H1 (cell line): Measurements from ENCODE around the gene PAX5. TPM values are rescaled to one million over a fixed set of nuclear protein-coding genes. Genes with fewer than 3 reads are reported as not detected.

Experiments
- CTCF ChIA-PET: fragments of 300-600 bp; sonication (Branson Sonifier 250); formaldehyde crosslinking; loops from one replicate; lab custom pipeline; 2021; ENCODE audit not compliant: partially characterized antibody; lab: Charles Lee
- POLR2A ChIA-PET: fragments of 300-600 bp; sonication (Branson Sonifier 250); formaldehyde crosslinking; loops from one replicate; lab custom pipeline; 2021; ENCODE audit warnings: inconsistent platforms; ENCODE audit not compliant: partially characterized antibody; lab: Charles Lee
- DNase-seq, 2 experiments: peaks; one replicate each; pipeline versions ENCODE4 v3.0.0 to v3.0.0-alpha.2; 2010 to 2022; ENCODE audit warnings: low spot score in 2 of 2, low read depth in 1 of 2, mixed read lengths in 1 of 2
- FAIRE-seq: peaks from 2 replicates; lab custom pipeline; 2011; peaks lifted over from hg19 to GRCh38; lab: Jason Lieb, UNC
- H2AFZ ChIP-seq: 2 replicates; pipeline ENCODE4 v1.8.1; 2012; ENCODE audit warnings: low read length, inconsistent platforms
- H2AK5ac ChIP-seq: 2 replicates; pipeline ENCODE4 v1.6.1; 2013; ENCODE audit warnings: low read depth, low read length
- H2BK120ac ChIP-seq: replicated peaks from 2 replicates; pipeline ENCODE3; 2013; ENCODE audit warnings: low read depth, low read length, inconsistent platforms
- H2BK12ac ChIP-seq: 2 replicates; pipeline ENCODE4 v1.6.1; 2013; ENCODE audit warnings: low read depth, low read length
- H2BK15ac ChIP-seq: 2 replicates; pipeline ENCODE4 v1.6.1; 2013; ENCODE audit warnings: low read length
- H2BK20ac ChIP-seq: 2 replicates; pipeline ENCODE4 v1.6.1; 2013; ENCODE audit warnings: low read length
- H2BK5ac ChIP-seq: 2 replicates; pipeline ENCODE4 v1.6.1; 2013; ENCODE audit warnings: low read depth, low read length
- H3K14ac ChIP-seq: 2 replicates; pipeline ENCODE4 v1.6.1; 2013; ENCODE audit warnings: inconsistent platforms; ENCODE audit not compliant: insufficient read length
- H3K18ac ChIP-seq: 2 replicates; pipeline ENCODE4 v1.6.1; 2013; ENCODE audit warnings: low read length; ENCODE audit errors: extremely low read depth
- H3K23ac ChIP-seq: 2 replicates; pipeline ENCODE4 v1.6.1; 2013; ENCODE audit warnings: inconsistent platforms; ENCODE audit not compliant: insufficient read length
- H3K23me2 ChIP-seq: 2 replicates; pipeline ENCODE4 v1.6.1; 2013; ENCODE audit warnings: low read depth, low read length
- H3K27ac ChIP-seq: 2 replicates; pipeline ENCODE4 v1.6.1; 2011; ENCODE audit warnings: low read depth, low read length, inconsistent platforms
- H3K27me3 ChIP-seq, 4 experiments: replicated peaks in 1 of 4; 1 replicate in 1 of 4; 2 replicates in 3 of 4; pipeline versions ENCODE4 v1.6.1 to v1.8.1; 2011 to 2013; ENCODE audit warnings: low read length in 3 of 4, mild to moderate bottlenecking in 3 of 4, inconsistent platforms in 2 of 4, mixed read lengths in 2 of 4, moderate library complexity in 1 of 4; ENCODE audit not compliant: control insufficient read depth in 3 of 4, insufficient read depth in 3 of 4; ENCODE audit errors: extremely low read depth in 1 of 4
- H3K36me3 ChIP-seq, 4 experiments: 2 replicates each; pipeline versions ENCODE4 v1.6.1 to v1.8.1; 2011 to 2013; ENCODE audit warnings: mild to moderate bottlenecking in 4 of 4, low read length in 3 of 4, moderate library complexity in 2 of 4, control low read depth in 1 of 4, inconsistent platforms in 1 of 4; ENCODE audit not compliant: insufficient read depth in 4 of 4, control insufficient read depth in 2 of 4
- H3K4ac ChIP-seq: replicated peaks from 2 replicates; pipeline ENCODE3; 2013; ENCODE audit warnings: low read length, low read depth, mixed read lengths, inconsistent platforms; ENCODE audit not compliant: insufficient read length
- H3K4me1 ChIP-seq, 4 experiments: replicated peaks in 1 of 4; 1 replicate in 1 of 4; 2 replicates in 3 of 4; pipeline versions ENCODE4 v1.6.1 to v1.8.1; 2011 to 2013; ENCODE audit warnings: low read length in 3 of 4, inconsistent platforms in 2 of 4, mixed read lengths in 1 of 4; ENCODE audit not compliant: insufficient read depth in 4 of 4, control insufficient read depth in 3 of 4
- H3K4me2 ChIP-seq, 2 experiments: 2 replicates each; pipeline versions ENCODE4 v1.6.1 to v1.8.1; 2011 to 2013; ENCODE audit warnings: low read depth in 2 of 2, low read length in 2 of 2, control low read depth in 1 of 2, inconsistent platforms in 1 of 2, mild to moderate bottlenecking in 1 of 2; ENCODE audit not compliant: insufficient read depth in 1 of 2
- H3K4me3 ChIP-seq, 4 experiments: fragments of 200-600, 300-600 bp in 1 of 4; sonication (generic), shearing (Covaris generic), sonication (Bioruptor Twin) in 1 of 4; 2 replicates each; pipeline versions ENCODE4 v1.5.1 to v1.8.1; 2011 to 2016; ENCODE audit warnings: low read length in 4 of 4, low read depth in 3 of 4, control low read depth in 2 of 4, inconsistent platforms in 2 of 4, mild to moderate bottlenecking in 2 of 4, mixed read lengths in 1 of 4, moderate library complexity in 1 of 4; ENCODE audit not compliant: insufficient read depth in 2 of 4; ENCODE audit errors: extremely low read depth in 1 of 4
- H3K56ac ChIP-seq: replicated peaks from 2 replicates; pipeline ENCODE3; 2013; ENCODE audit warnings: low read depth, mild to moderate bottlenecking, mixed read lengths, low read length, inconsistent platforms; ENCODE audit not compliant: insufficient read length
- H3K79me1 ChIP-seq: 2 replicates; pipeline ENCODE4 v1.6.1; 2013; ENCODE audit warnings: low read depth, low read length, control low read depth
- H3K79me2 ChIP-seq, 2 experiments: 2 replicates each; pipeline versions ENCODE4 v1.6.1 to v1.8.1; 2012 to 2013; ENCODE audit warnings: low read length in 2 of 2, mild to moderate bottlenecking in 2 of 2, inconsistent platforms in 1 of 2; ENCODE audit not compliant: insufficient read depth in 2 of 2, control insufficient read depth in 1 of 2
- H3K9ac ChIP-seq, 4 experiments: replicated peaks in 1 of 4; 1 replicate in 1 of 4; 2 replicates in 3 of 4; pipeline versions ENCODE4 v1.6.1 to v1.8.1; 2011 to 2013; ENCODE audit warnings: low read depth in 3 of 4, low read length in 3 of 4, control low read depth in 2 of 4, mild to moderate bottlenecking in 2 of 4, moderate library complexity in 2 of 4, inconsistent platforms in 1 of 4; ENCODE audit errors: extremely low read depth in 1 of 4
- H3K9me3 ChIP-seq, 2 experiments: 2 replicates each; pipeline versions ENCODE4 v1.6.1 to v1.8.1; 2012 to 2013; ENCODE audit warnings: mild to moderate bottlenecking in 2 of 2, moderate library complexity in 2 of 2, control low read depth in 1 of 2, inconsistent platforms in 1 of 2, low read depth in 1 of 2, low read length in 1 of 2, mixed read lengths in 1 of 2; ENCODE audit not compliant: insufficient read depth in 2 of 2
- H4K20me1 ChIP-seq, 2 experiments: replicated peaks in 1 of 2; 2 replicates each; pipeline versions ENCODE3 to v1.8.1; 2011 to 2013; ENCODE audit warnings: inconsistent platforms in 2 of 2, low read length in 2 of 2, mild to moderate bottlenecking in 1 of 2; ENCODE audit not compliant: insufficient read depth in 2 of 2, control insufficient read depth in 1 of 2
- H4K5ac ChIP-seq: 2 replicates; pipeline ENCODE4 v1.6.1; 2013; ENCODE audit warnings: low read length, low read depth, mixed read lengths, inconsistent platforms; ENCODE audit not compliant: insufficient read length
- H4K8ac ChIP-seq: 2 replicates; pipeline ENCODE4 v1.8.0; 2013; ENCODE audit warnings: mild to moderate bottlenecking, moderate library complexity, low read length, inconsistent platforms; ENCODE audit not compliant: insufficient read depth; ENCODE audit errors: extremely low read depth
- H4K91ac ChIP-seq: replicated peaks from 2 replicates; pipeline ENCODE3; 2013; ENCODE audit warnings: low read length, mixed read lengths, inconsistent platforms; ENCODE audit not compliant: insufficient read length
- BRCA1 ChIP-seq: IDR thresholded peaks from 2 replicates; pipeline ENCODE4 v1.6.1; 2012; ENCODE audit warnings: low read depth, low read length, improper control_type of control experiment
- CEBPB ChIP-seq: IDR thresholded peaks from 2 replicates; pipeline ENCODE4 v1.6.1; 2012; ENCODE audit warnings: low read depth, low read length
- CHD1 ChIP-seq: IDR thresholded peaks from 2 replicates; pipeline ENCODE4 v1.6.1; 2012; ENCODE audit warnings: low read depth, low read length, improper control_type of control experiment
- EZH2 ChIP-seq: fragments of 200-600 bp; sonication (generic); IDR thresholded peaks from 2 replicates; pipeline ENCODE4 v1.7.1; 2012; ENCODE audit warnings: low read depth, mild to moderate bottlenecking, moderate library complexity, low read length, inconsistent platforms; ENCODE audit not compliant: severe bottlenecking
- GABPA ChIP-seq: IDR thresholded peaks from 2 replicates; pipeline ENCODE4 v1.6.1; 2011; ENCODE audit warnings: mild to moderate bottlenecking, low read length, moderate library complexity, borderline replicate concordance; ENCODE audit not compliant: insufficient read depth
- HDAC6 ChIP-seq: IDR thresholded peaks from one replicate; pipeline ENCODE4 v1.7.1; 2012; ENCODE audit warnings: low read depth, mild to moderate bottlenecking, inconsistent platforms, low read length, moderate library complexity
- NRF1 ChIP-seq: IDR thresholded peaks from 2 replicates; pipeline ENCODE4 v1.6.1; 2011; ENCODE audit warnings: mild to moderate bottlenecking, low read depth, low read length, improper control_type of control experiment
- TAF7 ChIP-seq: optimal IDR thresholded peaks from 2 replicates; pipeline ENCODE3; 2011; ENCODE audit warnings: low read depth, mild to moderate bottlenecking, inconsistent platforms, low read length, moderate library complexity, borderline replicate concordance
- TBP ChIP-seq: IDR thresholded peaks from 2 replicates; pipeline ENCODE4 v1.6.1; 2011; ENCODE audit warnings: low read depth, low read length, improper control_type of control experiment
- TCF12 ChIP-seq: IDR thresholded peaks from 2 replicates; pipeline ENCODE4 v1.6.1; 2011; ENCODE audit warnings: low read depth, mild to moderate bottlenecking, low read length
- ZNF274 ChIP-seq: IDR thresholded peaks from 2 replicates; pipeline ENCODE4 v1.7.0; 2012; ENCODE audit warnings: low read length, borderline replicate concordance; ENCODE audit errors: extremely low read depth
- WGBS, 2 experiments: shearing (Covaris generic) in 1 of 2; methylation state at CpG; one replicate each; pipeline versions ENCODE4 v1.1.6 to v1.1.7; 2013 to 2015; ENCODE audit warnings: low lambda C conversion rate in 2 of 2, mixed read lengths in 2 of 2, inconsistent platforms in 1 of 2, low coverage in 1 of 2, missing lambda C conversion rate in 1 of 2; ENCODE audit not compliant: insufficient replicate concordance in 2 of 2, insufficient coverage in 1 of 2, insufficient read length in 1 of 2; ENCODE audit errors: extremely low coverage in 1 of 2, missing lambda C conversion rate in 1 of 2; 5-methylcytosine and 5-hydroxymethylcytosine counted together
- polyA plus RNA-seq, 7 experiments: library from polyadenylated mRNA; depleted of rRNA in 3 of 7; stranded (reverse) in 5 of 7; unstranded in 2 of 7; fragments of >200 nt in 5 of 7; fragments of 200-250 nt in 2 of 7; gene quantifications; 1 replicate in 5 of 7; 2 replicates in 1 of 7; 4 replicates in 1 of 7; pipeline versions ENCODE4 v1.2.1 to v1.2.3, GENCODE V29; 2011 to 2013; ENCODE audit warnings: missing spikeins in 2 of 7, mixed read lengths in 2 of 7
- total RNA-seq: library from RNA; stranded (reverse); fragmentation: NEBNext Ultra II Directional; extraction: Animal tissue kit (Norgen Biotek cat#: 25700); gene quantifications from 2 replicates; pipeline ENCODE4 v1.2.1, GENCODE V29; 2021
- TF ChIP-seq, protein P1 (sequence below), 3 experiments: IDR thresholded peaks; 1 replicate in 2 of 3; 2 replicates in 1 of 3; pipeline versions ENCODE4 v1.5.1 to v1.6.1; 2011; ENCODE audit warnings: low read length in 3 of 3, mild to moderate bottlenecking in 3 of 3, inconsistent platforms in 2 of 3, low read depth in 1 of 3, moderate library complexity in 1 of 3; ENCODE audit not compliant: insufficient read depth in 1 of 3; ENCODE audit errors: control extremely low read depth in 1 of 3

Gene PAX5
- total and polyA plus RNA-seq, 2 of the 8 experiments (the other 6 are each of a cell fraction or from before 2014, with no cell fraction given) = 0.29 to 0.43 TPM

DNA sequence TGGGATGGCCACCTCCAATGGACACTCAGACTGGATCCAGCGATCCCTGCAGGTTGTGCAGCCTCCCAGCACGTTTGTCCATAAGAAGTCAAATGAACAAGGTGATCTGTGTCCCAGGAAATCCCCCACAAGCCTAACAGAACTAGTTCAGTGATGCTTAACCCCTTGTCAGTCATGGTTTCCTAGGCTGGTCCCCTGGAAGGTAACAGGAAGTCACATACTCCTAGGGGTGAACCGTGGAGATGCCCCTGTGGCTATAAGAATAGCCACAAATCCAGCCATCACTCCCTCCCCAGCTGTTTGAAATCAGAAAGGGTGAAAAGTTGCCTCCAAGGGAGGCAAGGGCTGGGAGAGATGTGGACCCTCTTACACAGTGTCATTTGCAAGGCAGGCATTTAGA is 22.5 kb downstream of the PAX5 start:
- POLR2A ChIA-PET = no interaction called here
- CTCF ChIA-PET = interaction anchor here (0.6 to 4.2 kb wide), 5 partner anchors 16 to 191 kb away, joined by 3 to 33 read pairs (median 3); no protein-coding TSS in a partner anchor
- no peak overlapping the region for H2BK12ac ChIP-seq
- H3K14ac ChIP-seq = no peak overlapping the region
- no peak overlapping the region for H2BK15ac ChIP-seq
- no peak overlapping the region for H3K9ac ChIP-seq
- no peaks in the 10 kb centered on the region for H3K23me2 ChIP-seq
- no peaks in the 10 kb centered on the region for H4K20me1 ChIP-seq
- no peaks in the 10 kb centered on the region for H3K79me1 ChIP-seq
- no peak overlapping the region for H2BK20ac ChIP-seq
- H3K27ac ChIP-seq = no peak overlapping the region
- peaks cover 0 to 2% (median 0%) of the 10 kb centered on the region in 4 experiments; a peak in 1 of 7 replicates for H3K4me1 ChIP-seq
- 0 out of 2 replicates have a peak overlapping the region, but pooled peaks have one; percentile 12 for H2BK5ac ChIP-seq
- no peak overlapping the region for H2AK5ac ChIP-seq
- H3K4ac ChIP-seq = no peak overlapping the region
- H3K56ac ChIP-seq = no peak overlapping the region
- WGBS, 2 experiments = 83% methylated on average over 3 of the region's 3 CpGs; no CpG with 5 or more reads in 1 of the 2 experiments
- no peak for FAIRE-seq
- H4K8ac ChIP-seq = no peak overlapping the region
- no peak overlapping the region for H2AFZ ChIP-seq
- H4K91ac ChIP-seq = no peak overlapping the region
- H3K36me3 ChIP-seq = no peaks in the 10 kb centered on the region
- H3K4me2 ChIP-seq = no peak overlapping the region
- no peak for DNase-seq
- H3K18ac ChIP-seq = no peak overlapping the region
- no peak overlapping the region for H4K5ac ChIP-seq
- no peak overlapping the region for H2BK120ac ChIP-seq
- H3K4me3 ChIP-seq = no peak overlapping the region
- H3K79me2 ChIP-seq = no peaks in the 10 kb centered on the region
- no peak overlapping the region for H3K23ac ChIP-seq
- H3K27me3 ChIP-seq = 0 out of 7 replicates have a peak, but pooled peaks cover 0 to 10% (median 0%) of the 10 kb centered on the region in 4 experiments
- H3K9me3 ChIP-seq = no peaks in the 10 kb centered on the region
- TF ChIP-seq TAF7 (no peak), NRF1 (no peak), BRCA1 (no peak), CHD1 (no peak), TCF12 (no peak), CEBPB (no peak), GABPA (no peak), EZH2 (no peak), HDAC6 (no peak), TBP (no peak), ZNF274 (no peak)
- TF ChIP-seq, protein P1, sequence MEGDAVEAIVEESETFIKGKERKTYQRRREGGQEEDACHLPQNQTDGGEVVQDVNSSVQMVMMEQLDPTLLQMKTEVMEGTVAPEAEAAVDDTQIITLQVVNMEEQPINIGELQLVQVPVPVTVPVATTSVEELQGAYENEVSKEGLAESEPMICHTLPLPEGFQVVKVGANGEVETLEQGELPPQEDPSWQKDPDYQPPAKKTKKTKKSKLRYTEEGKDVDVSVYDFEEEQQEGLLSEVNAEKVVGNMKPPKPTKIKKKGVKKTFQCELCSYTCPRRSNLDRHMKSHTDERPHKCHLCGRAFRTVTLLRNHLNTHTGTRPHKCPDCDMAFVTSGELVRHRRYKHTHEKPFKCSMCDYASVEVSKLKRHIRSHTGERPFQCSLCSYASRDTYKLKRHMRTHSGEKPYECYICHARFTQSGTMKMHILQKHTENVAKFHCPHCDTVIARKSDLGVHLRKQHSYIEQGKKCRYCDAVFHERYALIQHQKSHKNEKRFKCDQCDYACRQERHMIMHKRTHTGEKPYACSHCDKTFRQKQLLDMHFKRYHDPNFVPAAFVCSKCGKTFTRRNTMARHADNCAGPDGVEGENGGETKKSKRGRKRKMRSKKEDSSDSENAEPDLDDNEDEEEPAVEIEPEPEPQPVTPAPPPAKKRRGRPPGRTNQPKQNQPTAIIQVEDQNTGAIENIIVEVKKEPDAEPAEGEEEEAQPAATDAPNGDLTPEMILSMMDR (IDR thresholded peaks at IDR 0.05; ENCODE audit: control extremely low read depth in 1 of 3, insufficient read depth in 1 of 3, low read depth in 1 of 3, low read length in 3 of 3) = no peak
